HL-60 (cell line): ENCODE measurements around the gene PRKAR1B.

Source experiments
- DNase-seq, 2 experiments: peaks; one replicate each; pipeline ENCODE4 v3.0.0-alpha.2; 2010 to 2020; ENCODE audit warnings: low read depth in 1 of 2, low spot score in 1 of 2
- H3K27ac ChIP-seq: fragments of 250-450 bp; sonication (Bioruptor Pico); replicated peaks from 2 replicates; pipeline ENCODE4 v1.5.1; 2020; ENCODE audit warnings: mild to moderate bottlenecking, moderate library complexity
- H3K27me3 ChIP-seq: fragments of 250-450 bp; sonication (Bioruptor Pico); 2 replicates; pipeline ENCODE4 v1.5.1; 2021; ENCODE audit warnings: mild to moderate bottlenecking, moderate library complexity; ENCODE audit not compliant: insufficient read depth, poor library complexity, severe bottlenecking
- H3K4me3 ChIP-seq: replicated peaks from 2 replicates; pipeline ENCODE4 v1.5.1; 2011; ENCODE audit warnings: mild to moderate bottlenecking, control low read depth, low read length; ENCODE audit not compliant: insufficient read depth
- CTCF ChIP-seq: IDR thresholded peaks from one replicate; pipeline ENCODE4 v1.5.1; 2011; ENCODE audit warnings: low read length, control low read depth, inconsistent platforms; ENCODE audit not compliant: insufficient read depth
- GABPA ChIP-seq: IDR thresholded peaks from 2 replicates; pipeline ENCODE4 v1.6.1; 2012; ENCODE audit warnings: low read depth
- POLR2AphosphoS5 ChIP-seq: IDR thresholded peaks from 2 replicates; pipeline ENCODE4 v1.6.1; 2012; ENCODE audit warnings: low read depth
- REST ChIP-seq: IDR thresholded peaks from 2 replicates; pipeline ENCODE4 v1.6.1; 2012; ENCODE audit warnings: low read depth; ENCODE audit not compliant: insufficient replicate concordance
- SPI1 ChIP-seq: IDR thresholded peaks from 2 replicates; pipeline ENCODE4 v1.6.1; 2012; ENCODE audit warnings: low read depth, mild to moderate bottlenecking, borderline replicate concordance

Gene PRKAR1B

GRCh38 chr7:542131-542712 is 184.9 kb downstream of the PRKAR1B start:
- DNase-seq: no peak
- no peaks in the 10 kb centered on the region for H3K27me3 ChIP-seq
- H3K4me3 ChIP-seq: no peak overlapping the region
- H3K27ac ChIP-seq: no peak overlapping the region
- TF ChIP-seq REST: no peak
- TF ChIP-seq POLR2AphosphoS5: no peak
- no peak for TF ChIP-seq SPI1
- no peak for TF ChIP-seq CTCF
- TF ChIP-seq GABPA: no peak

GRCh38 chr7:541661-542060 is 185.4 kb downstream of the PRKAR1B start:
- Histone ChIP-seq H3K27me3 (no peaks in the 10 kb centered on the region), H3K27ac (no peak overlapping the region), H3K4me3 (no peak overlapping the region)
- no peak for DNase-seq
- no peak for TF ChIP-seq SPI1
- TF ChIP-seq GABPA: no peak
- TF ChIP-seq REST: no peak
- TF ChIP-seq CTCF: no peak

- TF ChIP-seq CTCF (no peak), POLR2AphosphoS5 (no peak), REST (no peak), GABPA (no peak), SPI1 (no peak)
- no peak overlapping the region for H3K27ac ChIP-seq
- H3K4me3 ChIP-seq: no peak overlapping the region
- no peak for DNase-seq
- no peaks in the 10 kb centered on the region for H3K27me3 ChIP-seq
Observed at GRCh38 chr7:540997-541396, 186.1 kb downstream of the PRKAR1B start.
